Vagina (tissue), 2 donors: ENCODE results near the gene AQP6.
"Not testable (repeated sequence)": the region's sequence is repeated elsewhere in the genome, so short reads cannot be mapped to it uniquely, and the experiment has no call there.

Experiments
- CTCF ChIP-seq, 3 experiments: fragments of 450-650 bp in 2 of 3; fragments of 200-600 bp in 1 of 3; sonication (generic) in 1 of 3; IDR thresholded peaks; one replicate each; pipeline ENCODE4 v1.5.1; 2017 to 2019; ENCODE audit warnings: antibody characterized with exemption in 3 of 3, mild to moderate bottlenecking in 2 of 3, moderate library complexity in 2 of 3
- POLR2A ChIP-seq, 2 donors: fragments of 450-650 bp; IDR thresholded peaks; one replicate each; pipeline ENCODE4 v1.6.1; 2017; ENCODE audit warnings: antibody characterized with exemption in 2 of 2, mild to moderate bottlenecking in 2 of 2, moderate library complexity in 2 of 2

GRCh38 chr12:49989400-49989799 lies 16.7 kb downstream of the AQP6 start:
- not testable (repeated sequence) for TF ChIP-seq CTCF, POLR2A (IDR thresholded peaks at IDR 0.05)
